Endothelial cell of umbilical vein (primary cell): ENCODE measurements around the gene SLC5A6. TPM values are rescaled to one million over a fixed set of nuclear protein-coding genes. Genes with fewer than 3 reads are reported as not detected.

ENCODE experiments used
- BruUV-seq: library from RNA; stranded (reverse); fragments of 400-500 nt; replicated peaks from 2 replicates; lab custom pipeline; 2021; lab: Mats Ljungman, UMichigan
- CTCF ChIA-PET: fragments of 300-600, 350-600 bp; sonication (Branson Sonifier 250); formaldehyde crosslinking; loops from one replicate; lab custom pipeline; 2021; ENCODE audit warnings: antibody characterized with exemption, inconsistent platforms; lab: Charles Lee
- POLR2A ChIA-PET: fragments of 300-600, 350-600 bp; sonication (Branson Sonifier 250); formaldehyde crosslinking; loops from one replicate; lab custom pipeline; 2021; ENCODE audit warnings: antibody characterized with exemption, inconsistent platforms; lab: Charles Lee
- DNase-seq: peaks from one replicate; pipeline ENCODE4 v3.0.0-alpha.2; 2011; ENCODE audit warnings: low read depth, low spot score
- FAIRE-seq: peaks from 2 replicates; lab custom pipeline; 2011; peaks lifted over from hg19 to GRCh38; lab: Jason Lieb, UNC
- H2AFZ ChIP-seq: 2 replicates; pipeline ENCODE4 v1.6.0; 2012; ENCODE audit warnings: low read depth, low read length, control low read depth, inconsistent platforms
- H3K27ac ChIP-seq: 2 replicates; pipeline ENCODE4 v1.5.1; 2011; ENCODE audit warnings: low read depth, mild to moderate bottlenecking, control low read depth, low read length, moderate library complexity; ENCODE audit not compliant: insufficient read depth
- H3K27me3 ChIP-seq, 2 experiments: 2 replicates each; pipeline versions ENCODE4 v1.6.0 to v1.6.1; 2011; ENCODE audit warnings: low read length in 2 of 2, mixed read lengths in 1 of 2; ENCODE audit not compliant: control insufficient read depth in 2 of 2, insufficient read depth in 2 of 2
- H3K36me3 ChIP-seq, 2 experiments: 2 replicates in 1 of 2; 3 replicates in 1 of 2; pipeline ENCODE4 v1.5.1; 2011; ENCODE audit warnings: low read length in 2 of 2, mild to moderate bottlenecking in 1 of 2, moderate library complexity in 1 of 2; ENCODE audit not compliant: control insufficient read depth in 2 of 2, insufficient read depth in 2 of 2; ENCODE audit errors: extremely low read depth in 1 of 2
- H3K4me1 ChIP-seq: 3 replicates; pipeline ENCODE4 v1.5.1; 2011; ENCODE audit warnings: mild to moderate bottlenecking, low read length; ENCODE audit not compliant: control insufficient read depth, insufficient read depth; ENCODE audit errors: extremely low read depth
- H3K4me2 ChIP-seq: 2 replicates; pipeline ENCODE4 v1.6.1; 2011; ENCODE audit warnings: low read length, control low read depth, mixed read lengths; ENCODE audit not compliant: insufficient read depth
- H3K4me3 ChIP-seq, 3 experiments: fragments of 200-600 bp in 1 of 3; sonication (generic), shearing (Covaris generic) in 1 of 3; replicated peaks in 1 of 3; 2 replicates each; pipeline ENCODE4 v1.5.1; 2011 to 2016; ENCODE audit warnings: control low read depth in 3 of 3, low read length in 3 of 3, mild to moderate bottlenecking in 2 of 3, inconsistent platforms in 1 of 3, low read depth in 1 of 3, moderate library complexity in 1 of 3; ENCODE audit not compliant: insufficient read depth in 1 of 3
- H3K79me2 ChIP-seq: 2 replicates; pipeline ENCODE4 v1.6.0; 2012; ENCODE audit warnings: low read length, inconsistent platforms; ENCODE audit not compliant: control insufficient read depth, insufficient read depth
- H3K9ac ChIP-seq: replicated peaks from 2 replicates; pipeline ENCODE3; 2011; ENCODE audit warnings: low read length, control low read depth; ENCODE audit not compliant: insufficient read depth; ENCODE audit errors: extremely low read depth
- H3K9me1 ChIP-seq: replicated peaks from 3 replicates; pipeline ENCODE4 v1.6.0; 2011; ENCODE audit warnings: mild to moderate bottlenecking, low read length; ENCODE audit not compliant: control insufficient read depth, insufficient read depth; ENCODE audit errors: extremely low read depth
- H3K9me3 ChIP-seq: replicated peaks from 2 replicates; pipeline ENCODE4 v1.5.1; 2012; ENCODE audit warnings: low read length, inconsistent platforms; ENCODE audit not compliant: control insufficient read depth, insufficient read depth
- H4K20me1 ChIP-seq: replicated peaks from 2 replicates; pipeline ENCODE3; 2011; ENCODE audit warnings: mild to moderate bottlenecking, low read length; ENCODE audit not compliant: control insufficient read depth, insufficient read depth; ENCODE audit errors: extremely low read depth
- CTCF ChIP-seq, 2 donors: IDR thresholded peaks; 1 replicate in 1 of 2; 2 replicates in 1 of 2; pipeline ENCODE4 v1.5.1; 2011; ENCODE audit warnings: low read length in 2 of 2, mild to moderate bottlenecking in 2 of 2, moderate library complexity in 2 of 2, control low read depth in 1 of 2, inconsistent platforms in 1 of 2, low read depth in 1 of 2; ENCODE audit not compliant: insufficient read depth in 1 of 2; ENCODE audit errors: extremely low read depth in 1 of 2
- EZH2 ChIP-seq: IDR thresholded peaks from 2 replicates; pipeline ENCODE4 v1.6.1; 2012; ENCODE audit warnings: borderline replicate concordance, low read depth, mild to moderate bottlenecking, moderate library complexity, low read length, inconsistent platforms; ENCODE audit not compliant: severe bottlenecking
- FOS ChIP-seq: IDR thresholded peaks from 2 replicates; pipeline ENCODE4 v1.6.1; 2011; ENCODE audit warnings: mild to moderate bottlenecking, low read length, moderate library complexity, borderline replicate concordance; ENCODE audit not compliant: insufficient read depth
- GATA2 ChIP-seq: IDR thresholded peaks from 2 replicates; pipeline ENCODE4 v1.7.0; 2011; ENCODE audit warnings: low read depth, mild to moderate bottlenecking, moderate library complexity, mixed read lengths, low read length; ENCODE audit not compliant: insufficient read length, insufficient read depth
- JUN ChIP-seq: IDR thresholded peaks from 2 replicates; pipeline ENCODE4 v1.6.1; 2011; ENCODE audit warnings: borderline replicate concordance, low read depth; ENCODE audit not compliant: insufficient read length, insufficient read depth
- MAX ChIP-seq: IDR thresholded peaks from 2 replicates; pipeline ENCODE4 v1.6.1; 2011; ENCODE audit not compliant: insufficient read depth, insufficient read length
- MYC ChIP-seq: IDR thresholded peaks from one replicate; pipeline ENCODE4 v1.6.1; 2011; ENCODE audit warnings: mild to moderate bottlenecking, low read depth, low read length
- POLR2A ChIP-seq: IDR thresholded peaks from 2 replicates; pipeline ENCODE4 v1.6.1; 2012; ENCODE audit warnings: low read depth, mild to moderate bottlenecking, control low read depth, low read length
- POLR2AphosphoS5 ChIP-seq: IDR thresholded peaks from 2 replicates; pipeline ENCODE4 v1.6.1; 2012; ENCODE audit warnings: low read depth, mild to moderate bottlenecking, control low read depth, low read length, moderate library complexity; ENCODE audit not compliant: insufficient read depth
- dilution Hi-C: fragments of 300-500 bp; cut with MboI; formaldehyde crosslinking; loops from one replicate; pipeline ENCODE4 v1.15.0; 2019; ENCODE audit warnings: low sequenced_read_pairs; ENCODE audit not compliant: extremely low pct_ligation_motif_present
- intact Hi-C: fragments of 100-400 bp; cut with micrococcal nuclease; formaldehyde crosslinking; loops from one replicate; pipeline ENCODE4 v1.10.0; 2022
- polyA plus RNA-seq, 4 experiments: library from polyadenylated mRNA; depleted of rRNA in 3 of 4; stranded (reverse) in 3 of 4; unstranded in 1 of 4; fragments of >200 nt; gene quantifications; 2 replicates each; pipeline versions ENCODE4 v1.2.1 to v1.2.3, GENCODE V29; 2011 to 2012; ENCODE audit warnings: missing spikeins in 1 of 4
- total RNA-seq: library from RNA; stranded (reverse); gene quantifications from 2 replicates; pipeline ENCODE4 v1.2.3, GENCODE V29; 2021

Gene SLC5A6
- total and polyA plus RNA-seq, 2 donors (not counting 3 experiments of a cell fraction or from before 2014, with no cell fraction given) = 52.0 to 92.5 TPM

- Histone ChIP-seq H3K9me1 (no peaks in the 10 kb centered on the region), H3K9ac (no peak overlapping the region), H2AFZ (no peak overlapping the region), H3K79me2 (no peaks in the 10 kb centered on the region), H3K27me3 (peaks cover 17 to 20% of the 10 kb centered on the region in 2 experiments), H3K27ac (no peak overlapping the region), H3K4me1 (no peaks in the 10 kb centered on the region), H3K9me3 (no peaks in the 10 kb centered on the region), H3K36me3 (no peaks in the 10 kb centered on the region), H3K4me2 (no peak overlapping the region), H4K20me1 (no peaks in the 10 kb centered on the region), H3K4me3 (no peak overlapping the region)
- TF ChIP-seq JUN = no peak
- TF ChIP-seq MAX = no peak
- no peak for TF ChIP-seq FOS
- TF ChIP-seq POLR2AphosphoS5 = no peak
- no peak for TF ChIP-seq CTCF (IDR thresholded peaks at IDR 0.05; ENCODE audit: extremely low read depth in 1 of 2, insufficient read depth in 1 of 2, low read depth in 1 of 2, low read length in 2 of 2)
- TF ChIP-seq EZH2 = no peak
- TF ChIP-seq GATA2 = no peak
- no peak for TF ChIP-seq MYC
- no peak for TF ChIP-seq POLR2A
- ChIA-PET CTCF (interaction anchor here (1.0 to 1.2 kb wide), 2 partner anchors 9 to 332 kb away, joined by 3 to 4 read pairs; no protein-coding TSS in a partner anchor), POLR2A (no interaction called here)
- no peak for FAIRE-seq
- dilution Hi-C loops = no loop called here
- intact Hi-C loops = no loop called here
- no peak for DNase-seq
- no TSS peak for BruUV-seq
These were observed 33.6 kb downstream of the SLC5A6 start for GRCh38 chr2:27178469-27178868.
